Panc1 (cell line): ENCODE measurements around the gene OPN5. TPM values are rescaled to one million over a fixed set of nuclear protein-coding genes. Genes with fewer than 3 reads are reported as not detected.

ENCODE experiments used
- ATAC-seq: fragments of 200-7000 bp; cut with Tn5 transposase; 2 replicates; pipeline ENCODE4 v1.9.1; 2020; ENCODE audit warnings: mild to moderate bottlenecking, moderate library complexity
- BruUV-seq: library from RNA; stranded (reverse); fragments of 400-500 nt; replicated peaks from 2 replicates; lab custom pipeline; 2021; lab: Mats Ljungman, UMichigan
- CTCF ChIA-PET: fragments of 300-600 bp; sonication (Branson Sonifier 250); formaldehyde crosslinking; loops from one replicate; lab custom pipeline; 2022; ENCODE audit warnings: antibody characterized with exemption; lab: Charles Lee
- POLR2A ChIA-PET: fragments of 300-600 bp; sonication (Branson Sonifier 250); formaldehyde crosslinking; loops from one replicate; lab custom pipeline; 2022; ENCODE audit warnings: antibody characterized with exemption; lab: Charles Lee
- DNase-seq: peaks from one replicate; pipeline ENCODE4 v3.0.0-alpha.2; 2010; ENCODE audit warnings: low read depth, low spot score
- H3K27ac ChIP-seq: 2 replicates; pipeline ENCODE4 v1.5.1; 2011; ENCODE audit warnings: mild to moderate bottlenecking, low read length, inconsistent platforms
- H3K27me3 ChIP-seq: fragments of 200-500 bp; sonication (Bioruptor generic); 2 replicates; pipeline ENCODE4 v1.6.0; 2014; ENCODE audit warnings: low read length, inconsistent platforms; ENCODE audit not compliant: control insufficient read depth, insufficient read depth
- H3K36me3 ChIP-seq: fragments of 200-500 bp; sonication (Bioruptor generic); 2 replicates; pipeline ENCODE4 v1.5.1; 2014; ENCODE audit warnings: inconsistent platforms, mild to moderate bottlenecking, low read length, moderate library complexity; ENCODE audit not compliant: control insufficient read depth, insufficient read depth
- H3K4me1 ChIP-seq: 2 replicates; pipeline ENCODE4 v1.5.1; 2011; ENCODE audit warnings: inconsistent platforms, mild to moderate bottlenecking, low read length, moderate library complexity; ENCODE audit not compliant: control insufficient read depth, insufficient read depth
- H3K4me3 ChIP-seq, 2 experiments: 2 replicates each; pipeline ENCODE4 v1.5.1; 2011 to 2012; ENCODE audit warnings: low read depth in 2 of 2, low read length in 2 of 2, mild to moderate bottlenecking in 2 of 2, inconsistent platforms in 1 of 2, moderate library complexity in 1 of 2
- H3K9me3 ChIP-seq: fragments of 200-500 bp; sonication (Bioruptor generic); 2 replicates; pipeline ENCODE4 v1.5.1; 2014; ENCODE audit warnings: low read depth, mild to moderate bottlenecking, inconsistent platforms, low read length, moderate library complexity; ENCODE audit not compliant: control insufficient read depth, insufficient read depth
- CTCF ChIP-seq: fragments of 450-650 bp; IDR thresholded peaks from 2 replicates; pipeline ENCODE4 v1.5.1; 2017; ENCODE audit warnings: mild to moderate bottlenecking
- POLR2AphosphoS5 ChIP-seq: IDR thresholded peaks from 2 replicates; pipeline ENCODE4 v1.6.1; 2012; ENCODE audit warnings: mild to moderate bottlenecking, low read depth, low read length, moderate library complexity
- REST ChIP-seq, 2 experiments: IDR thresholded peaks; 2 replicates each; pipeline ENCODE4 v1.6.1; 2011 to 2012; ENCODE audit warnings: low read depth in 2 of 2, control low read depth in 1 of 2, low read length in 1 of 2, mild to moderate bottlenecking in 1 of 2, moderate library complexity in 1 of 2; ENCODE audit not compliant: insufficient read depth in 1 of 2
- SIN3A ChIP-seq: IDR thresholded peaks from 2 replicates; pipeline ENCODE4 v1.6.1; 2012; ENCODE audit warnings: low read depth, mild to moderate bottlenecking, low read length, moderate library complexity, borderline replicate concordance; ENCODE audit not compliant: insufficient read depth
- TCF7L2 ChIP-seq: IDR thresholded peaks from 2 replicates; pipeline ENCODE4 v1.6.1; 2011; ENCODE audit warnings: mild to moderate bottlenecking, low read depth, low read length, inconsistent platforms
- in situ Hi-C: cut with HindIII; loops from 2 replicates; pipeline ENCODE4 v1.10.0; 2016; ENCODE audit warnings: low sequenced_read_pairs, low pct_unique_long_range_greater_than_20kb
- intact Hi-C: fragments of 100-400 bp; cut with micrococcal nuclease; formaldehyde crosslinking; loops from one replicate; pipeline ENCODE4 v1.10.0; 2022; ENCODE audit not compliant: unreplicated experiment
- total RNA-seq: library from RNA; stranded (reverse); gene quantifications from one replicate; pipeline ENCODE4 v1.2.1, GENCODE V29; 2021; ENCODE audit not compliant: unreplicated experiment

The OPN5 gene
- total RNA-seq, 1 experiment from 2014 or later, result not detected

GRCh38 chr6:47759364-47759763, 22.5 kb upstream of the OPN5 start:
- no TSS peak for BruUV-seq
- TF ChIP-seq SIN3A, result no peak
- TF ChIP-seq CTCF, result no peak
- TF ChIP-seq TCF7L2, result no peak
- no peak for TF ChIP-seq POLR2AphosphoS5
- Histone ChIP-seq H3K27ac (no peak overlapping the region), H3K9me3 (no peaks in the 10 kb centered on the region), H3K27me3 (no peaks in the 10 kb centered on the region), H3K4me1 (no peaks in the 10 kb centered on the region), H3K36me3 (no peaks in the 10 kb centered on the region), H3K4me3 (no peak overlapping the region)
- CTCF ChIA-PET, result no interaction called here
- ATAC-seq (no peak), DNase-seq (no peak)
- in situ Hi-C loops (no loop called here), intact Hi-C loops (no loop called here)
- POLR2A ChIA-PET, result no interaction called here

- TF ChIP-seq POLR2AphosphoS5, result no peak
- no peak for TF ChIP-seq REST (IDR thresholded peaks at IDR 0.05; ENCODE audit: insufficient read depth in 1 of 2, low read depth in 2 of 2, low read length in 1 of 2)
- TF ChIP-seq SIN3A, result no peak
- TF ChIP-seq TCF7L2, result no peak
- no peak for TF ChIP-seq CTCF
- in situ Hi-C loops, result no loop called here
- Histone ChIP-seq H3K27me3 (no peaks in the 10 kb centered on the region), H3K9me3 (no peaks in the 10 kb centered on the region), H3K4me3 (no peak overlapping the region), H3K4me1 (no peaks in the 10 kb centered on the region), H3K27ac (no peak overlapping the region), H3K36me3 (no peaks in the 10 kb centered on the region)
- BruUV-seq, result no TSS peak
- CTCF ChIA-PET, result no interaction called here
- ATAC-seq (no peak), DNase-seq (no peak)
- intact Hi-C loops, result no loop called here
- POLR2A ChIA-PET, result no interaction called here
These were observed 19.3 kb upstream of the OPN5 start for GRCh38 chr6:47762502-47762901.
